Gastroesophageal sphincter (tissue), 4 donors: ENCODE measurements around the gene NCAPG. TPM values are rescaled to one million over a fixed set of nuclear protein-coding genes. Genes with fewer than 3 reads are reported as not detected.

ENCODE experiments used
- ATAC-seq: fragments of 150-250 bp; one replicate; pipeline ENCODE4 v1.9.1; 2016; ENCODE audit warnings: mild to moderate bottlenecking, moderate library complexity
- H3K27ac ChIP-seq, 4 donors: fragments of 200-600 bp; sonication (generic) in 3 of 4; 1 replicate in 3 of 4; 2 replicates in 1 of 4; pipeline ENCODE4 v1.5.1; 2016 to 2019
- H3K27me3 ChIP-seq: fragments of 200-600 bp; sonication (generic); one replicate; pipeline ENCODE4 v1.5.1; 2019
- H3K36me3 ChIP-seq, 2 donors: fragments of 200-600 bp; sonication (generic); one replicate each; pipeline ENCODE4 v1.5.1; 2019; ENCODE audit warnings: control low read depth in 1 of 2
- H3K4me1 ChIP-seq, 3 donors: fragments of 200-600 bp; sonication (generic); 1 replicate in 2 of 3; 2 replicates in 1 of 3; pipeline ENCODE4 v1.5.1; 2016 to 2019; ENCODE audit warnings: control low read depth in 2 of 3
- H3K4me3 ChIP-seq, 2 donors: fragments of 200-600 bp; sonication (generic); one replicate each; pipeline ENCODE4 v1.5.1; 2019; ENCODE audit warnings: mild to moderate bottlenecking in 1 of 2, moderate library complexity in 1 of 2
- H3K9me3 ChIP-seq, 3 donors: fragments of 200-600 bp; sonication (generic); one replicate each; pipeline ENCODE4 v1.5.1; 2017 to 2019; ENCODE audit warnings: control low read depth in 2 of 3
- EP300 ChIP-seq: sonication (generic); formaldehyde crosslinking; IDR thresholded peaks from one replicate; pipeline ENCODE4 v1.6.1; 2017; ENCODE audit warnings: antibody characterized with exemption, mild to moderate bottlenecking
- POLR2A ChIP-seq, 2 donors: fragments of 450-650 bp; IDR thresholded peaks; one replicate each; pipeline ENCODE4 v1.6.1; 2017; ENCODE audit warnings: antibody characterized with exemption in 2 of 2, mild to moderate bottlenecking in 2 of 2, moderate library complexity in 1 of 2
- POLR2AphosphoS5 ChIP-seq: sonication (generic); formaldehyde crosslinking; IDR thresholded peaks from one replicate; pipeline ENCODE4 v1.6.1; 2017; ENCODE audit warnings: antibody characterized with exemption
- WGBS, 2 donors: methylation state at CpG; one replicate each; pipeline ENCODE4 v1.1.5; 2018; ENCODE audit warnings: low coverage in 1 of 2; 5-methylcytosine and 5-hydroxymethylcytosine counted together
- total RNA-seq, 4 donors: library from RNA; depleted of rRNA; stranded (reverse); fragments of >200 nt; gene quantifications; one replicate each; pipeline ENCODE4 v1.1.0, GENCODE V29; 2016
- TF ChIP-seq, protein P1 (sequence below), 4 experiments: fragments of 200-600 bp in 2 of 4; fragments of 450-650 bp in 2 of 4; sonication (generic) in 1 of 4; IDR thresholded peaks; one replicate each; pipeline ENCODE4 v1.5.1; 2017 to 2019; ENCODE audit warnings: antibody characterized with exemption in 4 of 4, mild to moderate bottlenecking in 2 of 4, moderate library complexity in 2 of 4

The NCAPG gene
- total RNA-seq, 4 donors from 2014 or later, result 1.4 to 3.0 TPM; not detected in 2

DNA sequence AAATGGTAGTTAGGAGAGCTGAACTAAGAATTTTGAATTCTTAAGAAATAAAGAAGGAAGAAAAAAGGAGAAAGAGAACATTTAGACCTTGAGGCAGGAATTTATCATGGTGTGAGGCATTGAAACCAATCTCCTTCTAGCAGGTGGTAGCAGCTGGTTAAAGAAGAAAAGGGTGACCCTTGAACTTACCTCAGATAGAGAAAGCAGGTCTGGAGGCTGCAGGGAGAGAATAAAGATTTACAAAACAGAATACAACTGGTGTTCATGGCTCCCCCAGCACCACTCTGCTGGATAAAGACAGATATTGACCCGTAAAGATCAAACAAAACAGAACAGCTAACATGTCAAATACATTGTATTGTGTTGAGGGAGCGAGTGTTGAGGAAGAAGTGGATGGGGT is 56.0 kb downstream of the NCAPG start:
- Histone ChIP-seq H3K9me3 (peaks cover 0 to 5% (median 0%) of the 10 kb centered on the region in 3 donors), H3K4me1 (no peaks in the 10 kb centered on the region), H3K36me3 (peaks cover 0 to 8% of the 10 kb centered on the region in 2 donors), H3K27ac (no peak overlapping the region), H3K4me3 (no peak overlapping the region), H3K27me3 (no peaks in the 10 kb centered on the region)
- WGBS, 2 donors, result 71 to 85% methylated on average over 2 of the region's 2 CpGs
- TF ChIP-seq POLR2A (IDR thresholded peaks at IDR 0.05) (no peak), POLR2AphosphoS5 (no peak), EP300 (no peak)
- TF ChIP-seq, protein P1, sequence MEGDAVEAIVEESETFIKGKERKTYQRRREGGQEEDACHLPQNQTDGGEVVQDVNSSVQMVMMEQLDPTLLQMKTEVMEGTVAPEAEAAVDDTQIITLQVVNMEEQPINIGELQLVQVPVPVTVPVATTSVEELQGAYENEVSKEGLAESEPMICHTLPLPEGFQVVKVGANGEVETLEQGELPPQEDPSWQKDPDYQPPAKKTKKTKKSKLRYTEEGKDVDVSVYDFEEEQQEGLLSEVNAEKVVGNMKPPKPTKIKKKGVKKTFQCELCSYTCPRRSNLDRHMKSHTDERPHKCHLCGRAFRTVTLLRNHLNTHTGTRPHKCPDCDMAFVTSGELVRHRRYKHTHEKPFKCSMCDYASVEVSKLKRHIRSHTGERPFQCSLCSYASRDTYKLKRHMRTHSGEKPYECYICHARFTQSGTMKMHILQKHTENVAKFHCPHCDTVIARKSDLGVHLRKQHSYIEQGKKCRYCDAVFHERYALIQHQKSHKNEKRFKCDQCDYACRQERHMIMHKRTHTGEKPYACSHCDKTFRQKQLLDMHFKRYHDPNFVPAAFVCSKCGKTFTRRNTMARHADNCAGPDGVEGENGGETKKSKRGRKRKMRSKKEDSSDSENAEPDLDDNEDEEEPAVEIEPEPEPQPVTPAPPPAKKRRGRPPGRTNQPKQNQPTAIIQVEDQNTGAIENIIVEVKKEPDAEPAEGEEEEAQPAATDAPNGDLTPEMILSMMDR (IDR thresholded peaks at IDR 0.05), result no peak
- no peak for ATAC-seq

DNA sequence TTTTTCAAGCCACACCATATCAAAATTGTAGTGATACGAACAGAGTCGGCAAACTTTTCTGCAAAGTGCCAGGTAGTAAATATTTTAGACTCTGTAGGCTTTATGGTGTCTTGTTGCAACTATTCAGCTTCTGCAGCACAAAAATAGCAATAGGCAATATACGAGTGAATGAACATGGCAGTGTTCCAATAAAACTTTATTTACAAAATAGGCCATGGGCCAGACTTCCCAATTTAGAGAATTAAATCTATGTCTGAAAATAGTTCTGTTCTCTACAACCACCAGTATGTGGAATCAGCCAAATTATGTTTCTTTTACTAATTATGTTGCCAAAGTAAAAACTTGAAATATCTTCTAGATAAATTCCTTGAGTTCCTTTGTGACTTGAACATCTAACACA is 56.5 kb downstream of the NCAPG start:
- TF ChIP-seq POLR2AphosphoS5, result no peak
- no peak for TF ChIP-seq POLR2A (IDR thresholded peaks at IDR 0.05)
- no peak for TF ChIP-seq EP300
- TF ChIP-seq, protein P1 (IDR thresholded peaks at IDR 0.05), result no peak
- Histone ChIP-seq H3K27me3 (no peaks in the 10 kb centered on the region), H3K4me3 (no peak overlapping the region), H3K27ac (no peak overlapping the region), H3K4me1 (no peaks in the 10 kb centered on the region), H3K9me3 (peaks cover 0 to under 1% (median 0%) of the 10 kb centered on the region in 3 donors), H3K36me3 (peaks cover 0 to 8% of the 10 kb centered on the region in 2 donors)
- WGBS, 2 donors, result 70 to 75% methylated on average over 3 of the region's 3 CpGs
- no peak for ATAC-seq

DNA sequence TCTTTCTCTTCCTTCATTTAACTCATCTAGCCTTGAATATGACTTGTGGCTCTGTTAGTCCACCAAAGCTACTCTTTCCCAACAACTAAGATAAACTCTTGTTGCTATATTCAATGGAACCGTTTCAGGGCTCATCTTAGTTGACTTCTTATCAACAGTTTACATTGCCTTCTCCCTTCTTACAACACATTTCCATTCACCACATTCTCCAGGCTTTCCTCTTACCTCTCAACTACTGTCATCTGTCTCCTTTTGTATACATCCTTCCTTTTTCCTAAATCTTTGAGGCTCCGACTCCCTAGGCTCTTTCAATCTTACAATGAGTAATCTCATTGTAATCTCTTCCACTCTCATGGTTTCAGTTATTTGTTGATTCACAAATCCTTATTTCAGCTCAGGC is 58.5 kb downstream of the NCAPG start:
- no peak for ATAC-seq
- Histone ChIP-seq H3K27me3 (no peaks in the 10 kb centered on the region), H3K36me3 (peaks cover 0 to under 1% of the 10 kb centered on the region in 2 donors), H3K4me3 (no peak overlapping the region), H3K9me3 (no peaks in the 10 kb centered on the region), H3K27ac (no peak overlapping the region), H3K4me1 (no peaks in the 10 kb centered on the region)
- TF ChIP-seq, protein P1 (IDR thresholded peaks at IDR 0.05), result no peak
- TF ChIP-seq POLR2A (IDR thresholded peaks at IDR 0.05) (no peak), EP300 (no peak), POLR2AphosphoS5 (no peak)
- 22 to 55% methylated on average over 1 to 2 of the region's 2 CpGs for WGBS, 2 donors

DNA sequence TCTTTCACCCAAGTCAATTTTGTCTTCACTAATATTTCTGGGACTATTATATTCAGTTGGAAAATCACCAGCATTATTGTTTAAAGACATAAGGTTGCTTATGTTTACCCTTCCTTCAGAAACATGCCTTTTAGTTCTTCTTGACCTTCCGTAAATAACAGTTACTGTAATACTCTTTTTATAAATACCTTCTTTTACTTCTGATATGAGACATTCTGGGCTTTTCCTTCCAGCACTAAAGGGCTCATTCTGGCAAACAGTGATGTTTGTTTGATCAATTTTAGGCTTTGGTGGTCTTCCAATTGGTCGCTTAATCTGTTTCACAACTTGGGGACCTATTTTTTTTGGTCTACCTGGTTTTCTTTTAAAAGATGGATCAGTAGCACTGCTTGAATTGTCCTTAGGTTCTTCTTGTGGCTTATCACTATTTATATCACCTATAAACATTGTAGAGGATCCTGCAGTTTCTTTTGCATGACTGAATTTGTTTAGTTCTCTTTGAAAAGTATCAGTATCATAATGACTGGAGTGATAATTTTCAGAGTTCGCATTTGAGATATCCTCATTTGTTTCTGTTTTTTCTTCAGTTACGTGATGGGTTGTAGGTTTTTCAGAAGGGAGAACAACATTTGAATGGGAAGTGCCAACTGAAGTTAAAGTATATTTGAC is 64.8 kb downstream of the NCAPG start:
- Histone ChIP-seq H3K4me1 (no peaks in the 10 kb centered on the region), H3K9me3 (no peaks in the 10 kb centered on the region), H3K4me3 (no peak overlapping the region), H3K36me3 (no peaks in the 10 kb centered on the region), H3K27me3 (no peaks in the 10 kb centered on the region), H3K27ac (no peak overlapping the region)
- WGBS, 2 donors, result 95 to 100% methylated on average over 2 to 4 of the region's 4 CpGs
- no peak for ATAC-seq
- TF ChIP-seq POLR2A (IDR thresholded peaks at IDR 0.05) (no peak), EP300 (no peak), POLR2AphosphoS5 (no peak)
- TF ChIP-seq, protein P1 (IDR thresholded peaks at IDR 0.05), result no peak

DNA sequence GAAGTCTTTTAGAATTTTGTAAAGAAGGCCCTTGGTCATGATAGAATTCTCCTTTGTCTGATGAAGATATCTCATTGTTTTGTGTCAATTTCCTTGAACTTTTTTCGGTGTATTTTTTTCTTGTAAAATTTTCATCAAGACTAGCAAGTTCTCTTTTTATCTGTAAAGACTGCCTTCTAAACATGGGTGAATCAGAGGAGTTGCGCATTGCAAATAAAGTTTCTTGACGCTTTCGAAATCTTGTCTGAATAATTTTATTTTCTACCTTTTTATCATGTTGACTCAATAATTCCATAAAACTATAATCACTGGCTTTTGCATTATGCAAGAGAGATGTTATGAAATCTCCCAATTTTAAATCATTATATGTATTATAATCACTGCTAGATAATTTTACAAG is 66.2 kb downstream of the NCAPG start:
- 97 to 100% methylated on average over 4 of the region's 4 CpGs for WGBS, 2 donors
- no peak for ATAC-seq
- Histone ChIP-seq H3K27ac (no peak overlapping the region), H3K4me3 (no peak overlapping the region), H3K4me1 (no peaks in the 10 kb centered on the region), H3K36me3 (no peaks in the 10 kb centered on the region), H3K9me3 (no peaks in the 10 kb centered on the region), H3K27me3 (no peaks in the 10 kb centered on the region)
- TF ChIP-seq EP300, result no peak
- TF ChIP-seq POLR2AphosphoS5, result no peak
- no peak for TF ChIP-seq POLR2A (IDR thresholded peaks at IDR 0.05)
